Adrenal gland (tissue), 5 donors: ENCODE measurements around the gene YWHAE.

Experiments
- CTCF ChIP-seq, 6 experiments: fragments of 450-650 bp in 4 of 6; fragments of 200-600 bp in 2 of 6; sonication (generic) in 1 of 6; IDR thresholded peaks; 1 replicate in 5 of 6; 2 replicates in 1 of 6; pipeline versions ENCODE4 v1.5.1 to v1.8.0; 2016 to 2021; ENCODE audit warnings: antibody characterized with exemption in 6 of 6, mild to moderate bottlenecking in 2 of 6, moderate library complexity in 1 of 6
- POLR2A ChIP-seq, 2 donors: fragments of 450-650 bp; IDR thresholded peaks; one replicate each; pipeline ENCODE4 v1.6.1; 2017; ENCODE audit warnings: antibody characterized with exemption in 2 of 2, mild to moderate bottlenecking in 2 of 2, moderate library complexity in 1 of 2
- donor health status: DM: no; HTN: no; CAD: no.

- TF ChIP-seq POLR2A (IDR thresholded peaks at IDR 0.05), result no peak
- no peak for TF ChIP-seq CTCF (IDR thresholded peaks at IDR 0.05)
Measured at GRCh38 chr17:1328437-1328836, 71.6 kb downstream of the YWHAE start.
